GM23248 (cell line): ENCODE measurements around the gene OAF.

Experiments
- EZH2 ChIP-seq: fragments of 200-600 bp; sonication (generic); IDR thresholded peaks from 2 replicates; pipeline ENCODE4 v1.6.1; 2018; ENCODE audit warnings: antibody characterized with exemption, mild to moderate bottlenecking; ENCODE audit not compliant: insufficient read depth, poor library complexity, severe bottlenecking
- EZH2phosphoT487 ChIP-seq: fragments of 200-600 bp; sonication (generic); IDR thresholded peaks from 2 replicates; pipeline ENCODE4 v1.6.1; 2018; ENCODE audit warnings: antibody characterized with exemption, moderate library complexity, mild to moderate bottlenecking, low read depth; ENCODE audit not compliant: insufficient read depth

DNA sequence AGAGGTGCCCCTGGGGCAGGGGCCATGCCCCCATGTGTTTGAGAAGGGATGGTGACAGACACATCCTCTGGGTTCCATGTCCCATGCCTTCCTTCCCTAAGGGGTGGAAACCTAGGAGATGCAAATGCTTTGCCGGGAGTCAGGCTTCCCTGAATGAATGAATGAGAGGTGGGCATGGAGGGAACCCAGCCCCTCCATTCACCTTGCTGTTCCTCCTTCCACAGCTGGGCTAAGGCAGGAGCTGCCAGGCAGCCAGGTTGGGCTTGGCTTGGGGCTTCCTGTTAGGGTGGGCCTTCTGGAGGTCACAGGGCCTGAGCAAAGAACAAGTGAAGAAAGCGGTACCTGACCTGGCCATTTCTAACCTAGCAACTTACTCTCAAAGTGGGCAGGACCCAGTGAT is 30.0 kb downstream of the OAF start:
- TF ChIP-seq EZH2phosphoT487 (no peak), EZH2 (no peak)
